MM.1S (cell line): Measurements from ENCODE around the gene TRIM68.

Experiments
- EZH2 ChIP-seq: fragments of 300-600 bp; sonication (generic); optimal IDR thresholded peaks from 2 replicates; pipeline ENCODE3; 2017; ENCODE audit warnings: low read depth, mild to moderate bottlenecking, antibody characterized with exemption, low read length, mixed read lengths
- EZH2phosphoT487 ChIP-seq: fragments of 300-600 bp; sonication (generic); IDR thresholded peaks from 2 replicates; pipeline ENCODE4 v1.6.1; 2018; ENCODE audit warnings: antibody characterized with exemption, low read length
- TF ChIP-seq, protein P1 (sequence below): fragments of 300-600 bp; sonication (generic); IDR thresholded peaks from 2 replicates; pipeline ENCODE4 v1.5.1; 2016; ENCODE audit warnings: antibody characterized with exemption, low read length, mixed read lengths

DNA sequence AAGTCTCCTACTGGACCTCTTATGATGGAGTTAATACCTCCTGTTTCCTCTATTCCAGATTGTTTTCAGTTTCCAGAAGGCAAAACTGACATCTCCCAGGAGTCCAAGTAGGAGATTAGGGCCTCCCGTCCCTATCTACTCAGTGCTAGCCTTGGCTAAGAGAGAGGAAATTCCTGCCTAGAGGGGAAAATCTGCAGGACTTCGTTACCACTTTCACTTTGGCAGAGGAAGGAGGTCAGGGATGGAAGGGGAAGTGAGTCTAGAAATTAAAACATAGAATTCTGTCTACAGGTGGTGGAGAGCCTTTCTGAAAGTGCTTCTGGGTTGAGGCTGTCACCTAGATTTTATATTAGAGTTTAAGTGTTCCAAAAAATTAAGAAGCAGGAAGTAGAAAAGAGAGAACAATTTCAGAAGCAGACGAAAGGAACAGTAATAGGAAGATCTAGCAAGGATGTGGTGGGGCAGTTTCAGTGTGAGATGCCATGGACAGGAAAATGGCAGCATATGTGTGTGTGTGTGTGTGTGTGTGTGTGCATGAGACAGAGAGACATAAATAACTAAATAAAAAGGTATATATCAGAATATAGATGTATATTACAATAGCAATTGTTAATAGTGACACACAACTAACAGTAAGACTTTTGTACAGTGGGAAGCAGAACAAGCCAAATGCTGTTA, 2.4 kb upstream of the TRIM68 start:
- TF ChIP-seq, protein P1, sequence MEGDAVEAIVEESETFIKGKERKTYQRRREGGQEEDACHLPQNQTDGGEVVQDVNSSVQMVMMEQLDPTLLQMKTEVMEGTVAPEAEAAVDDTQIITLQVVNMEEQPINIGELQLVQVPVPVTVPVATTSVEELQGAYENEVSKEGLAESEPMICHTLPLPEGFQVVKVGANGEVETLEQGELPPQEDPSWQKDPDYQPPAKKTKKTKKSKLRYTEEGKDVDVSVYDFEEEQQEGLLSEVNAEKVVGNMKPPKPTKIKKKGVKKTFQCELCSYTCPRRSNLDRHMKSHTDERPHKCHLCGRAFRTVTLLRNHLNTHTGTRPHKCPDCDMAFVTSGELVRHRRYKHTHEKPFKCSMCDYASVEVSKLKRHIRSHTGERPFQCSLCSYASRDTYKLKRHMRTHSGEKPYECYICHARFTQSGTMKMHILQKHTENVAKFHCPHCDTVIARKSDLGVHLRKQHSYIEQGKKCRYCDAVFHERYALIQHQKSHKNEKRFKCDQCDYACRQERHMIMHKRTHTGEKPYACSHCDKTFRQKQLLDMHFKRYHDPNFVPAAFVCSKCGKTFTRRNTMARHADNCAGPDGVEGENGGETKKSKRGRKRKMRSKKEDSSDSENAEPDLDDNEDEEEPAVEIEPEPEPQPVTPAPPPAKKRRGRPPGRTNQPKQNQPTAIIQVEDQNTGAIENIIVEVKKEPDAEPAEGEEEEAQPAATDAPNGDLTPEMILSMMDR: no peak
- TF ChIP-seq EZH2 (no peak), EZH2phosphoT487 (no peak)
